HUDEP-2 (cell line): ENCODE data around the gene ASPHD2.
"Not testable (repeated sequence)": the region's sequence is repeated elsewhere in the genome, so short reads cannot be mapped to it uniquely, and the experiment has no call there.

ENCODE experiments used
- DNase-seq, 76 experiments: peaks; one replicate each; lab custom pipeline; 2025; ENCODE audit not compliant: unreplicated experiment in 76 of 76; lab: John Stamatoyannopoulos, UW

ASPHD2 gene

GRCh38 chr22:26428515-26429457, at the start of gene ASPHD2:
Gene ASPHD2, plus strand, starts transcription at chr22:26429260. Its CDS starts 4,356 bp downstream, at chr22:26433616.
- peak in 13 of 76 experiments; percentile 7 to 32 (median 15) for DNase-seq

- no peak for DNase-seq
Observed at GRCh38 chr22:26380072-26380830, 48.8 kb upstream of the ASPHD2 start.

GRCh38 chr22:26382782-26383181, 46.3 kb upstream of the ASPHD2 start:
- no peak for DNase-seq

- no peak for DNase-seq
Observed at GRCh38 chr22:26383968-26384556, 45.0 kb upstream of the ASPHD2 start.

- no peak for DNase-seq
Observed at GRCh38 chr22:26385164-26385563, 43.9 kb upstream of the ASPHD2 start.

GRCh38 chr22:26389125-26389524, 39.9 kb upstream of the ASPHD2 start:
- no peak for DNase-seq

- DNase-seq: no peak
Observed at GRCh38 chr22:26391091-26391490, 38.0 kb upstream of the ASPHD2 start.

- no peak for DNase-seq
Observed at GRCh38 chr22:26391623-26392022, 37.4 kb upstream of the ASPHD2 start.

- DNase-seq: no peak
Observed at GRCh38 chr22:26393929-26394328, 35.1 kb upstream of the ASPHD2 start.

- DNase-seq: no peak
Observed at GRCh38 chr22:26394777-26395176, 34.3 kb upstream of the ASPHD2 start.

- no peak for DNase-seq
Observed at GRCh38 chr22:26395926-26396325, 33.1 kb upstream of the ASPHD2 start.

GRCh38 chr22:26398741-26399153, 30.3 kb upstream of the ASPHD2 start:
- peak in 27 of 76 experiments; percentile 2 to 54 (median 24) for DNase-seq

GRCh38 chr22:26399289-26399688, 29.8 kb upstream of the ASPHD2 start:
- no peak for DNase-seq

- peak in 1 of 76 experiments; percentile 10 for DNase-seq
Observed at GRCh38 chr22:26401726-26402125, 27.3 kb upstream of the ASPHD2 start.

- DNase-seq: peak in 16 of 76 experiments; percentile 2 to 49 (median 24)
Observed at GRCh38 chr22:26404851-26405421, 24.1 kb upstream of the ASPHD2 start.

- no peak for DNase-seq
Observed at GRCh38 chr22:26406118-26406517, 22.9 kb upstream of the ASPHD2 start.

- not testable (repeated sequence) for DNase-seq
Observed at GRCh38 chr22:26408562-26409220, 20.4 kb upstream of the ASPHD2 start.

- no peak for DNase-seq
Observed at GRCh38 chr22:26409719-26410335, 19.2 kb upstream of the ASPHD2 start.

- no peak for DNase-seq
Observed at GRCh38 chr22:26410386-26410785, 18.7 kb upstream of the ASPHD2 start.

GRCh38 chr22:26414347-26414746, 14.7 kb upstream of the ASPHD2 start:
- DNase-seq: no peak
